Measurements from ENCODE around the gene HMSD. TPM values are rescaled to one million over a fixed set of nuclear protein-coding genes. Genes with fewer than 3 reads are reported as not detected.

Gene HMSD
- polyA plus RNA-seq, 3 donors, result not detected

DNA sequence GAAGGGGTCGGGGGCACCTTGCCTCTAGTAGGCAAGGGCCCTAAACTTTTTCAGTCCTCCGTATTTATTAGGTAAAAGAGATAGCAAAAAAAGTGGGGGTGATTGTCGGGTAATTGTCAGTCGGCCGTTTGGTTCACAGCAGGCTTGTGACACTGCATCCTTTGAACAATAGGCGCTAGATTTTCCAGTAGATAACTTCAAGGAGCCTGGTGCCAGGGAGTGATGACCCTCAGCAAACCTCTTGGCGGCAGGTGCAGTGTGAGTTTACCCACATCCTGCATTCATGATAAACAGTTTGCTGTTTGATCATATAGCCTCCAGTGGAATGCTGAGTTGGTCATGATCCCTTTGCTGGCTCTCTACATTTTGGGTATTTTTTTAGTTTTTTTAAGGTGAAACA, 43.6 kb downstream of the HMSD start:
- Mint-ChIP-seq H3K9me3 (peaks cover 4 to 21% (median 14%) of the 10 kb centered on the region in 7 donors), H3K4me3 (no peak overlapping the region), H3K27me3 (ENCODE audit: low read depth in 3 of 3) (peaks cover 0 to 1% (median 0%) of the 10 kb centered on the region in 3 donors), H3K36me3 (peaks cover 38 to 76% of the 10 kb centered on the region in 2 donors), H3K27ac (peak overlapping the region in 2 of 7 donors; percentile 25 to 28), H3K4me1 (peaks cover 5% of the 10 kb centered on the region)
- intact Hi-C loops (cut with micrococcal nuclease), result no loop called here
- Histone ChIP-seq H3K4me2 (replicated peaks; ENCODE audit: extremely low read depth, low read length, poor library complexity, severe bottlenecking) (no peak overlapping the region), H3K27me3 (ENCODE audit: control insufficient read depth in 2 of 2, insufficient read depth in 2 of 2, low read length in 2 of 2) (no peaks in the 10 kb centered on the region), H3K4me1 (ENCODE audit: control insufficient read depth in 1 of 2, insufficient read depth in 2 of 2, low read length in 2 of 2) (no peaks in the 10 kb centered on the region), H2AFZ (ENCODE audit: insufficient read depth, low read depth, low read length, poor library complexity, severe bottlenecking) (no peak overlapping the region), H3K36me3 (replicated peaks in 1 of 2; ENCODE audit: control insufficient read depth in 1 of 2, insufficient read depth in 2 of 2, low read length in 2 of 2) (peaks cover 25 to 78% of the 10 kb centered on the region in 2 donors), H4K20me1 (ENCODE audit: insufficient read depth, low read length) (peaks cover 9% of the 10 kb centered on the region), H3K4me3 (replicated peaks in 1 of 3; ENCODE audit: low read depth in 2 of 3, low read length in 3 of 3) (no peak overlapping the region), H3K27ac (ENCODE audit: low read depth in 1 of 2, low read length in 2 of 2) (no peak overlapping the region), H3K9me3 (replicated peaks in 1 of 2; ENCODE audit: control insufficient read depth in 1 of 2, insufficient read depth in 1 of 2, low read length in 2 of 2) (peaks cover 15 to 30% of the 10 kb centered on the region in 2 donors), H3K9ac (ENCODE audit: insufficient read depth, low read length, poor library complexity, severe bottlenecking) (no peak overlapping the region), H3K79me2 (ENCODE audit: insufficient read depth, low read length) (peaks cover 13% of the 10 kb centered on the region)
- 95% methylated on average over 7 of the region's 7 CpGs for WGBS (ENCODE audit: insufficient coverage)
- no peak for TF ChIP-seq CTCF (IDR thresholded peaks at IDR 0.05)
- no peak for DNase-seq

- H3K9me3 Mint-ChIP-seq, result peaks cover 4 to 21% (median 15%) of the 10 kb centered on the region in 7 donors
- H2AFZ ChIP-seq (ENCODE audit: insufficient read depth, low read depth, low read length, poor library complexity, severe bottlenecking), result no peak overlapping the region
- peaks cover 25 to 58% of the 10 kb centered on the region in 2 donors for H3K36me3 Mint-ChIP-seq
- peaks cover 8% of the 10 kb centered on the region for H3K79me2 ChIP-seq (ENCODE audit: insufficient read depth, low read length)
- no peak overlapping the region for H3K4me2 ChIP-seq (replicated peaks; ENCODE audit: extremely low read depth, low read length, poor library complexity, severe bottlenecking)
- H3K9me3 ChIP-seq (replicated peaks in 1 of 2; ENCODE audit: control insufficient read depth in 1 of 2, insufficient read depth in 1 of 2, low read length in 2 of 2), result peaks cover 15 to 30% of the 10 kb centered on the region in 2 donors
- peak; percentile 94 for TF ChIP-seq CTCF (IDR thresholded peaks at IDR 0.05)
- no peaks in the 10 kb centered on the region for H3K27me3 ChIP-seq (ENCODE audit: control insufficient read depth in 2 of 2, insufficient read depth in 2 of 2, low read length in 2 of 2)
- peaks cover 9% of the 10 kb centered on the region for H4K20me1 ChIP-seq (ENCODE audit: insufficient read depth, low read length)
- H3K4me1 Mint-ChIP-seq, result peaks cover 5% of the 10 kb centered on the region
- peak overlapping the region in 1 of 2 donors; percentile 28 for H3K27ac ChIP-seq (ENCODE audit: low read depth in 1 of 2, low read length in 2 of 2)
- DNase-seq, result peak; percentile 38 to 68 (median 60)
- WGBS (ENCODE audit: insufficient coverage), result 19% methylated on average over 3 of the region's 6 CpGs
- no peak overlapping the region for H3K4me3 Mint-ChIP-seq
- no peaks in the 10 kb centered on the region for H3K4me1 ChIP-seq (ENCODE audit: control insufficient read depth in 1 of 2, insufficient read depth in 2 of 2, low read length in 2 of 2)
- no peak overlapping the region for H3K4me3 ChIP-seq (replicated peaks in 1 of 3; ENCODE audit: low read depth in 2 of 3, low read length in 3 of 3)
- intact Hi-C loops (cut with micrococcal nuclease), result no loop called here
- H3K27ac Mint-ChIP-seq, result peak overlapping the region in 3 of 7 donors; percentile 43 to 69 (median 53)
- H3K36me3 ChIP-seq (replicated peaks in 1 of 2; ENCODE audit: control insufficient read depth in 1 of 2, insufficient read depth in 2 of 2, low read length in 2 of 2), result peaks cover 8 to 57% of the 10 kb centered on the region in 2 donors
- H3K27me3 Mint-ChIP-seq (ENCODE audit: low read depth in 3 of 3), result peaks cover 0 to 1% (median 0%) of the 10 kb centered on the region in 3 donors
- no peak overlapping the region for H3K9ac ChIP-seq (ENCODE audit: insufficient read depth, low read length, poor library complexity, severe bottlenecking)
Measured at GRCh38 chr18:63994783-63995399, 45.8 kb downstream of the HMSD start.
